GM12878 (cell line): ENCODE results near the gene UCKL1. TPM values are rescaled to one million over a fixed set of nuclear protein-coding genes. Genes with fewer than 3 reads are reported as not detected.
A peak's percentile ranks its signal among the peaks of the same experiment; 100 is the strongest.

ENCODE experiments used
- CBFB ChIP-seq: IDR thresholded peaks from 2 replicates; pipeline ENCODE4 v1.6.1; 2016; ENCODE audit warnings: antibody characterized with exemption, low read depth
- CHD2 ChIP-seq: IDR thresholded peaks from 2 replicates; pipeline ENCODE4 v1.6.1; 2011; ENCODE audit warnings: low read depth, low read length, improper control_type of control experiment, borderline replicate concordance
- EP300 ChIP-seq, 2 experiments: fragments of 150-350 bp in 1 of 2; IDR thresholded peaks; 2 replicates each; pipeline ENCODE4 v1.6.1; 2011 to 2012; ENCODE audit warnings: low read depth in 2 of 2, low read length in 2 of 2, borderline replicate concordance in 1 of 2, improper control_type of control experiment in 1 of 2, inconsistent platforms in 1 of 2; ENCODE audit not compliant: control insufficient read depth in 1 of 2
- HCFC1 ChIP-seq: fragments of 150-350 bp; IDR thresholded peaks from 2 replicates; pipeline ENCODE4 v1.6.1; 2014; ENCODE audit warnings: low read length
- KDM1A ChIP-seq: fragments of 200-600 bp; sonication (generic); IDR thresholded peaks from 2 replicates; pipeline ENCODE4 v1.6.1; 2016; ENCODE audit warnings: borderline replicate concordance
- NR2C2 ChIP-seq: IDR thresholded peaks from 2 replicates; pipeline ENCODE4 v1.6.1; 2011; ENCODE audit warnings: borderline replicate concordance, low read depth; ENCODE audit not compliant: control insufficient read depth, insufficient read length
- NR2F1 ChIP-seq: fragments of 450-650 bp; conservative IDR thresholded peaks from 2 replicates; pipeline ENCODE4 v1.6.1; 2017; ENCODE audit warnings: mild to moderate bottlenecking
- PKNOX1 ChIP-seq: fragments of 450-650 bp; IDR thresholded peaks from 2 replicates; pipeline ENCODE4 v1.6.1; 2016; ENCODE audit warnings: mild to moderate bottlenecking
- POLR2AphosphoS5 ChIP-seq: IDR thresholded peaks from 2 replicates; pipeline ENCODE4 v1.6.1; 2011; ENCODE audit warnings: mild to moderate bottlenecking, low read length, inconsistent platforms
- POU2F2 ChIP-seq: IDR thresholded peaks from 3 replicates; pipeline ENCODE4 v1.6.1; 2011; ENCODE audit warnings: low read depth, mild to moderate bottlenecking, low read length, borderline replicate concordance
- RB1 ChIP-seq: fragments of 450-650 bp; formaldehyde crosslinking; IDR thresholded peaks from 2 replicates; pipeline ENCODE4 v1.6.1; 2017; ENCODE audit warnings: mild to moderate bottlenecking, borderline replicate concordance
- RELB ChIP-seq: fragments of 450-650 bp; IDR thresholded peaks from 2 replicates; pipeline ENCODE4 v1.6.1; 2017; ENCODE audit warnings: low read depth, mild to moderate bottlenecking, moderate library complexity
- SKIL ChIP-seq: fragments of 450-650 bp; IDR thresholded peaks from 2 replicates; pipeline ENCODE4 v1.6.1; 2017; ENCODE audit warnings: mild to moderate bottlenecking, low read depth, inconsistent platforms; ENCODE audit not compliant: poor library complexity, severe bottlenecking
- SMAD1 ChIP-seq: fragments of 450-650 bp; IDR thresholded peaks from 2 replicates; pipeline ENCODE4 v1.6.1; 2018; ENCODE audit warnings: mild to moderate bottlenecking, low read depth; ENCODE audit not compliant: partially characterized antibody
- SREBF1 ChIP-seq: IDR thresholded peaks from 2 replicates; pipeline ENCODE4 v1.6.1; 2012; ENCODE audit warnings: mild to moderate bottlenecking, low read length
- TCF12 ChIP-seq: IDR thresholded peaks from 2 replicates; pipeline ENCODE4 v1.6.1; 2011; ENCODE audit warnings: low read depth, mild to moderate bottlenecking, low read length
- USF2 ChIP-seq: IDR thresholded peaks from 2 replicates; pipeline ENCODE4 v1.6.1; 2011; ENCODE audit warnings: low read depth, low read length, improper control_type of control experiment, borderline replicate concordance
- ZBED1 ChIP-seq: IDR thresholded peaks from 2 replicates; pipeline ENCODE4 v1.6.1; 2016; ENCODE audit warnings: borderline replicate concordance
- ZBTB11 ChIP-seq: fragments of 450-650 bp; formaldehyde crosslinking; IDR thresholded peaks from 2 replicates; pipeline ENCODE4 v1.5.0; 2022; ENCODE audit warnings: mild to moderate bottlenecking, missing genetic modification characterization
- polyA plus RNA-seq, 11 experiments: library from polyadenylated mRNA; depleted of rRNA in 4 of 11; unstranded in 6 of 11; stranded (reverse) in 5 of 11; fragments of >200 nt; fragmentation: Nextera tagmentation in 4 of 11; fragmentation: Illumina TruSeq in 1 of 11; extraction: Ambion mirVana in 4 of 11; extraction: Trizol in 1 of 11; gene quantifications; 1 replicate in 1 of 11; 2 replicates in 10 of 11; pipeline versions ENCODE4 v1.2.1 to v1.2.3, GENCODE V29; 2011 to 2016; ENCODE audit warnings: inconsistent platforms in 2 of 11, missing spikeins in 2 of 11, low read depth in 1 of 11
- total RNA-seq, 4 experiments: library from RNA; depleted of rRNA in 3 of 4; stranded (reverse); fragments of >200 nt in 3 of 4; fragmentation: Illumina TruSeq in 1 of 4; extraction: Trizol in 1 of 4; gene quantifications; 2 replicates each; pipeline versions ENCODE4 v1.2.1 to v1.2.3, GENCODE V29; 2013 to 2021

Gene UCKL1
- total and polyA plus RNA-seq, 10 of the 15 experiments (the other 5 are each of a cell fraction or from before 2014, with no cell fraction given): 2.4 to 36.3 (median 24.8) TPM

GRCh38 chr20:63980806-63981728 lies 24.9 kb upstream of the UCKL1 start, which contains the start of gene PRPF6 (continued):
- TF ChIP-seq SMAD1 (peak; percentile 73), RB1 (no peak; the same call in 1 of the 2 replicates), CBFB (peak; percentile 6; the same call in 1 of the 2 replicates), NR2F1 (no peak), POU2F2 (peak; percentile 6; the same call in 1 of the 3 replicates), KDM1A (no peak), CHD2 (peak; percentile 75), NR2C2 (peak; percentile 70), EP300 (IDR thresholded peaks at IDR 0.05; ENCODE audit: borderline replicate concordance in 1 of 2, control insufficient read depth in 1 of 2, low read depth in 2 of 2, low read length in 2 of 2) (no peak), HCFC1 (peak; percentile 84), ZBTB11 (CRISPR knock-in tag) (peak; percentile 29; the same call in 1 of the 2 replicates), TCF12 (peak; percentile 61), ZBED1 (no peak), RELB (peak; percentile 92), POLR2AphosphoS5 (peak; percentile 45; the same call in 1 of the 2 replicates), USF2 (no peak), SKIL (no peak), PKNOX1 (peak; percentile 61), SREBF1 (peak; percentile 67; the same call in 1 of the 2 replicates)
